SU-DHL-6 (cell line): Measurements from ENCODE around the gene PRADC1.
"Not testable (repeated sequence)": the region's sequence is repeated elsewhere in the genome, so short reads cannot be mapped to it uniquely, and the experiment has no call there.

ENCODE experiments used
- H2AFZ ChIP-seq: fragments of 200-600 bp; sonication (generic); 2 replicates; pipeline ENCODE4 v1.6.1; 2014; ENCODE audit warnings: low read depth, mild to moderate bottlenecking, moderate library complexity, mixed read lengths, antibody characterized with exemption, low read length; ENCODE audit not compliant: severe bottlenecking
- H3F3A ChIP-seq: fragments of 200-600 bp; shearing (Covaris generic); 2 replicates; pipeline ENCODE4 v1.6.0; 2016; ENCODE audit warnings: antibody characterized with exemption, mild to moderate bottlenecking; ENCODE audit not compliant: insufficient read depth
- H3K27ac ChIP-seq: fragments of 200-600 bp; sonication (generic); 2 replicates; pipeline ENCODE4 v1.5.1; 2016; ENCODE audit warnings: low read depth, mild to moderate bottlenecking, low read length, moderate library complexity, mixed read lengths
- H3K27me3 ChIP-seq: fragments of 200-600 bp; sonication (generic), shearing (Covaris generic); 2 replicates; pipeline ENCODE4 v1.6.0; 2014; ENCODE audit warnings: mild to moderate bottlenecking, low read length
- H3K36me3 ChIP-seq: fragments of 200-600 bp; sonication (generic); 2 replicates; pipeline ENCODE4 v1.6.1; 2014; ENCODE audit warnings: mild to moderate bottlenecking, low read length, mixed read lengths
- H3K4me2 ChIP-seq: fragments of 300-600, 200-600 bp; shearing (Covaris generic), sonication (generic); 2 replicates; pipeline ENCODE4 v1.6.0; 2014; ENCODE audit warnings: low read length, low read depth, mild to moderate bottlenecking; ENCODE audit not compliant: poor library complexity, severe bottlenecking
- H3K4me3 ChIP-seq: fragments of 200-600 bp; sonication (generic); 2 replicates; pipeline ENCODE4 v1.5.1; 2014; ENCODE audit warnings: antibody characterized with exemption, low read length, mild to moderate bottlenecking, mixed read lengths; ENCODE audit not compliant: insufficient read depth, poor library complexity, severe bottlenecking
- H3K79me2 ChIP-seq: fragments of 200-600 bp; sonication (generic); 2 replicates; pipeline ENCODE4 v1.6.1; 2014; ENCODE audit warnings: mild to moderate bottlenecking, low read length, moderate library complexity; ENCODE audit not compliant: insufficient read depth
- H3K9ac ChIP-seq: fragments of 200-600 bp; sonication (generic); 2 replicates; pipeline ENCODE4 v1.7.0; 2014; ENCODE audit warnings: mild to moderate bottlenecking, low read length
- H3K9me2 ChIP-seq: fragments of 200-600 bp; sonication (generic); replicated peaks from 2 replicates; pipeline ENCODE4 v1.6.1; 2014; ENCODE audit warnings: low read length; ENCODE audit not compliant: insufficient read depth
- H3K9me3 ChIP-seq: fragments of 200-600 bp; sonication (generic); 2 replicates; pipeline ENCODE4 v1.6.1; 2014; ENCODE audit warnings: low read length, mixed read lengths; ENCODE audit not compliant: insufficient read depth
- H4K20me1 ChIP-seq: fragments of 200-600 bp; sonication (generic); 2 replicates; pipeline ENCODE4 v1.6.1; 2014; ENCODE audit warnings: low read depth, mild to moderate bottlenecking, antibody characterized with exemption, low read length, moderate library complexity, mixed read lengths
- CTCF ChIP-seq: fragments of 200-600 bp; sonication (generic); IDR thresholded peaks from one replicate; pipeline ENCODE4 v1.5.1; 2017; ENCODE audit warnings: antibody characterized with exemption, mild to moderate bottlenecking, low read length, moderate library complexity; ENCODE audit not compliant: insufficient read depth, poor library complexity, severe bottlenecking
- EZH2phosphoT487 ChIP-seq: fragments of 200-600 bp; sonication (generic), shearing (Covaris generic); conservative IDR thresholded peaks from 2 replicates; pipeline ENCODE4 v1.6.1; 2018; ENCODE audit warnings: mild to moderate bottlenecking, antibody characterized with exemption, low read length, moderate library complexity, mixed read lengths

PRADC1 gene

GRCh38 chr2:73263540-73264331 lies 30.7 kb upstream of the PRADC1 start:
- peaks cover 17% of the 10 kb centered on the region; the same call in 1 of the 2 replicates for H3K79me2 ChIP-seq
- no peak for TF ChIP-seq CTCF
- TF ChIP-seq EZH2phosphoT487, result no peak
- no peaks in the 10 kb centered on the region for H3K27me3 ChIP-seq
- no peak overlapping the region for H2AFZ ChIP-seq
- H3F3A ChIP-seq, result no peaks in the 10 kb centered on the region
- H3K27ac ChIP-seq, result no peak overlapping the region
- H3K9me3 ChIP-seq, result no peaks in the 10 kb centered on the region
- H3K4me2 ChIP-seq, result no peak overlapping the region
- H3K9ac ChIP-seq, result no peak overlapping the region
- no peaks in the 10 kb centered on the region; the same call in 1 of the 2 replicates for H4K20me1 ChIP-seq
- H3K36me3 ChIP-seq, result no peaks in the 10 kb centered on the region
- no peak overlapping the region for H3K4me3 ChIP-seq
- no peaks in the 10 kb centered on the region for H3K9me2 ChIP-seq

GRCh38 chr2:73262691-73263429 lies 29.8 kb upstream of the PRADC1 start:
- not testable (repeated sequence) for H3K27me3 ChIP-seq, H3K4me2 ChIP-seq, H3K9ac ChIP-seq, H3K9me3 ChIP-seq, H3K27ac ChIP-seq, H3K36me3 ChIP-seq, H3K4me3 ChIP-seq, H3K9me2 ChIP-seq, H3F3A ChIP-seq, H4K20me1 ChIP-seq, H2AFZ ChIP-seq
- peaks cover 11% of the 10 kb centered on the region; the same call in 1 of the 2 replicates for H3K79me2 ChIP-seq

DNA sequence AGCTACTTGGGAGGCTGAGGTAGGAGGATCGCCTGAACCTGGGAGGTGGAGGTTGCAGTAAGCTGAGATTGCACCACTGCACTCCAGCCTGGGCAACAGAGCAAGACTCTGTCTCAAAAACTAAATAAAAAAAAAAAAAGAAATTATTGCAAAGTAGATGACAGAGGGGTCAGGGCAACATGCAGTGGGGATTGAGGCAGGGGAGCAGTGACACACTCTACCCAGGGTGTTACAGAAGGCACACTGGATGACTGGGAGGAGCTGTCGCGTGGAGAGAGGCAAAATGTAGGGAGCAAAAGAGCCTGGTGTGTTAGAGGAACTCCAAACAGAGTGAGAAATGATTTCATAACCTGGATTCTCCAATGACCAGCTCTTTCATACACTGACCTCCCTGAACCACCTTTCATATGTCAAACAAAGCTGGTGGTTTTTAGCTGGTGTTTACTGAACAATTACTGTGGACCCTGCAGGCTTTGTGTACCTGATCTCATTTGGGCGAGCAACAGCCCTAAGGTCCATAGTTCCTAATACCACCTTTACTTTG lies 29.1 kb upstream of the PRADC1 start:
- H3K79me2 ChIP-seq, result peaks cover 5% of the 10 kb centered on the region; the same call in 1 of the 2 replicates
- H3K36me3 ChIP-seq, result no peaks in the 10 kb centered on the region
- H3K4me3 ChIP-seq, result no peak overlapping the region
- no peak overlapping the region for H3K9ac ChIP-seq
- H3K27me3 ChIP-seq, result no peaks in the 10 kb centered on the region
- H2AFZ ChIP-seq, result no peak overlapping the region
- no peaks in the 10 kb centered on the region for H3K9me3 ChIP-seq
- no peaks in the 10 kb centered on the region for H3K9me2 ChIP-seq
- no peak overlapping the region for H3K27ac ChIP-seq
- H4K20me1 ChIP-seq, result no peaks in the 10 kb centered on the region; the same call in 1 of the 2 replicates
- no peak overlapping the region for H3K4me2 ChIP-seq
- H3F3A ChIP-seq, result no peaks in the 10 kb centered on the region
- TF ChIP-seq EZH2phosphoT487, result no peak
- TF ChIP-seq CTCF, result no peak
